Mucosa of gallbladder (tissue), 1 donor: ENCODE measurements around the gene ZNF675. TPM values are rescaled to one million over a fixed set of nuclear protein-coding genes. Genes with fewer than 3 reads are reported as not detected.
"Not testable (repeated sequence)": the region's sequence is repeated elsewhere in the genome, so short reads cannot be mapped to it uniquely, and the experiment has no call there.

Experiments
- DNase-seq: peaks from one replicate; pipeline ENCODE4 v3.0.0-alpha.2; 2020; ENCODE audit warnings: low spot score
- total RNA-seq: library from RNA; stranded (reverse); gene quantifications from one replicate; pipeline ENCODE4 v1.2.1, GENCODE V29; 2021
- donor health status: DM: no; HTN: no; CAD: no.

The ZNF675 gene
- 13.6 TPM for total RNA-seq

- peak; percentile 94 for DNase-seq
Measured at GRCh38 chr19:23686621-23687423, at the start of gene ZNF675. ZNF675 (minus strand) TSS chr19:23687212; CDS start chr19:23687033, 179 bp downstream.

- DNase-seq = not testable (repeated sequence)
Measured at GRCh38 chr19:23730729-23731465, 43.9 kb upstream of the ZNF675 start.

GRCh38 chr19:23724161-23724560 is 37.1 kb upstream of the ZNF675 start:
- DNase-seq = not testable (repeated sequence)

- DNase-seq = no peak
Measured at GRCh38 chr19:23718802-23719201, 31.8 kb upstream of the ZNF675 start.

- no peak for DNase-seq
Measured at GRCh38 chr19:23716792-23717191, 29.8 kb upstream of the ZNF675 start.

- no peak for DNase-seq
Measured at GRCh38 chr19:23709347-23709746, 22.3 kb upstream of the ZNF675 start.

- DNase-seq = no peak
Measured at GRCh38 chr19:23706657-23707056, 19.6 kb upstream of the ZNF675 start.

- no peak for DNase-seq
Measured at GRCh38 chr19:23699521-23699860, 12.5 kb upstream of the ZNF675 start.

GRCh38 chr19:23698711-23699520 is 11.9 kb upstream of the ZNF675 start:
- no peak for DNase-seq

GRCh38 chr19:23692937-23693336 is 5.9 kb upstream of the ZNF675 start:
- DNase-seq = not testable (repeated sequence)

- no peak for DNase-seq
Measured at GRCh38 chr19:23673132-23673531, 13.9 kb downstream of the ZNF675 start.

GRCh38 chr19:23668606-23669005 is 18.4 kb downstream of the ZNF675 start:
- DNase-seq = not testable (repeated sequence)

GRCh38 chr19:23665651-23666410 is 21.2 kb downstream of the ZNF675 start:
- no peak for DNase-seq

GRCh38 chr19:23649817-23650216 is 37.2 kb downstream of the ZNF675 start:
- DNase-seq = not testable (repeated sequence)

Other genes starting within 250 kb of the ZNF675 start
- 4.0 TPM for gene ZNF681, start 71.7 kb upstream of the ZNF675 start, total RNA-seq
- gene ZNF726, start 227.7 kb upstream of the ZNF675 start, total RNA-seq = 5.2 TPM